ENCODE results near the gene MBNL2. TPM values are rescaled to one million over a fixed set of nuclear protein-coding genes. Genes with fewer than 3 reads are reported as not detected.

MBNL2 gene
- total and polyA plus RNA-seq, 2 experiments from 2014 or later: 0.55 to 3.2 TPM

DNA sequence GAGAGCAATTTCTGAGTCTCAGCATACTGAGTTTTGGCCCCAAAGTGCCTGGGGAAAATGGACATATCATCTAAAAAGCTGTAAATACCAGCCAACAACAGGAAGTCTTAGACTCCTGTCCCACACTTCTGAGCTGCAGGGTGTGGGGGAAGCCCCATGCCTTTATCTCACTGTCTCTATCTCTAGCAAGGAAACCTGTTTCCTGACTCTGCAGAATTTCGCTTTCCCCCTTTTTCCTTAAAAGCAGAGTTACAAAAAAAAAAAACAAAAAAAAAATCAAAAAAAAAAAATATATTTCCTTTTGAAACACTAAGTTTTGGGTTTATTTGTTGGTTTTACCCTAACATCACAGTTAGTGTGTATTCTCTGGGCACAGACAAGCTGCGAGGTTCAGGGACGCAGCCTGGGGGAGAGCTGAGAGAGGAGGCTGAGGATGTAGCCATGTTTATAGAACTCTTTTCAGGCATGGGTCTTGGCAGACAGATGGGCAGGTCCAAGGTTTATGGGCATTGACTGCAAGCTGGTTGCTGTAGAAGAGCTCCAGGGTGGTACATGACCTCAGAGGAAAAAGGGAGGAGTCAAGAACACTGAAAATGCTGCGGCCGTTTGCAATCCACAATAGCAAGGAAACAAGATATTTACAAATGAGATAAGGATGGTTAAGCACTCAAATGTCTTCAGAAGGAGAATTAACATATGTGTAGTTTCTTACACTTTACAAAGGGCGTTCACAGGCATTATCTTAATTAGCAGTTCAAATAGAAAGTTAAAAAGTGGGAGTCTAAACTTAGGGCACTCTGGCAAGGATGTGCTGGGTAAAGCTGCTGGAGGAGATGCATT lies 4.9 kb downstream of the MBNL2 start (continued):
- TF ChIP-seq ZNF462 (CRISPR knock-in tag; IDR thresholded peaks at IDR 0.05) (no peak), ZNF114 (CRISPR knock-in tag; IDR thresholded peaks at IDR 0.05) (no peak), EZH2 (IDR thresholded peaks at IDR 0.05; ENCODE audit: low read depth, unreplicated experiment) (no peak), EZH2phosphoT487 (IDR thresholded peaks at IDR 0.05; ENCODE audit: unreplicated experiment) (no peak), ETS1 (IDR thresholded peaks at IDR 0.05) (no peak)

DNA sequence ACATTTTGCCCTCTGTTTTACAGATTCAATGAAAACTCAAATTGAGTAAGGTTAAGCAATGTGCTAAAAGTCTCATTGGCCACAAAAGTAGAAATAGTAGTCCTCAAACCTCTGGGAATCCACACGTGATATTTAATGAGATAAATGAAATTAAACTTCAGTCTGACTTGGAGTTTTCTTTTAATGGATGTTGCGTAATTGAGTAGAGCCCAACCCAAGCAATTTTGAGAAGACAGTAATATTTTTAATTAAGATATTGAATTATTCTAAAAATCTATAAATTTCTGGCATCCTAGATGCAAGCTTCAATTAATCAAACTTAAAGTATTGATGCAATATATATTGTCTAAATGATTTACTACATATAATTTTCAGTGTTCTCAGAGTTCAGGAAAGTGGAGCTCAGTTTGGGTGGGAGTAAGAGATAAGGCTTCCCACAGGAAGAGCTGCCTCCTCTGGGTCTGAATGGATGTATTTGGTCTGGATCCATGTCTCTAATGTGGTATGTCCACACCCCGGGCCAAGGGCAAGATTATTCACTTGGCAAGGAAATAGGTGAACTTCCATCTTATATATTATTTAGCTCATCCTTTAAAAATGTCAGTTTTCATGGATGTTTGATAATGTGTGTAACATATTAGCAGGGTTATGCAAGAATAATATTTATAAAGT lies 6.9 kb downstream of the MBNL2 start:
- no peak for ATAC-seq
- Mint-ChIP-seq H3K27ac (no peak overlapping the region), H3K9me3 (no peaks in the 10 kb centered on the region; the same call in 2 of the 3 replicates), H3K4me1 (peaks cover 22% of the 10 kb centered on the region; the same call in 2 of the 3 replicates), H3K36me3 (ENCODE audit: low read depth) (no peaks in the 10 kb centered on the region), H3K27me3 (ENCODE audit: insufficient read depth, low read depth, poor library complexity) (peaks cover 93% of the 10 kb centered on the region), H3K4me3 (no peak overlapping the region)
- Histone ChIP-seq H4K20me1 (replicated peaks; ENCODE audit: insufficient read depth) (peaks cover 22% of the 10 kb centered on the region), H3K4me2 (no peak overlapping the region), H3K27ac (ENCODE audit: low read depth) (no peak overlapping the region), H3K4me3 (no peak overlapping the region), H3K79me2 (replicated peaks; ENCODE audit: insufficient read depth) (no peaks in the 10 kb centered on the region), H3K36me3 (ENCODE audit: insufficient read depth) (no peaks in the 10 kb centered on the region), H3K9me2 (ENCODE audit: insufficient read depth) (no peaks in the 10 kb centered on the region), H2AFZ (no peak overlapping the region), H3F3A (replicated peaks; ENCODE audit: low read depth) (no peaks in the 10 kb centered on the region), H3K27me3 (ENCODE audit: insufficient read depth) (peaks cover 99% of the 10 kb centered on the region), H3K4me1 (ENCODE audit: insufficient read depth) (peaks cover 10% of the 10 kb centered on the region; the same call in 1 of the 2 replicates)
- no peak for DNase-seq (ENCODE audit: low spot score)
- TF ChIP-seq ZNF462 (CRISPR knock-in tag; IDR thresholded peaks at IDR 0.05) (no peak), EZH2 (IDR thresholded peaks at IDR 0.05; ENCODE audit: low read depth, unreplicated experiment) (no peak)
